ENCODE measurements around the gene SOX11.

SOX11 gene

DNA sequence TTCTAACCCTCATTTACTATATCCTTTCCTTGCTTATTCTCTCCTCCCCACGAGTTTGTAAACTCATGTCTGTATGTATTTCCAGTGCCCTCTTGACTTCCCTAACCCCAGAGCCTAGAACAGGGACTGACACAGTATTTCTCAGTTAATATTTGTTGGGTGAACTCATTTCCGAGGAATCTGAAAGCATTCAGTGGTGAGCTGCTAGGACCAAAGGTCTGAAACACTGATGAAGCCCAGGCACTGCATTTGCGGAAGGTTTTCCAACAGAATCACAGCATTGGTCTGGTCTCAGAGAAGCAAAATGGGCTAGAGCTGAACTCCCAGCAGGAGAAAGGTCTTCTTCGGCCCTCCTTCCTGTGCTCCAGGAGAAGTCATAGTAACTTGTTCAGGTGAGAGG is 56.8 kb downstream of the SOX11 start:
- Mint-ChIP-seq H3K27me3 (peaks cover 1% of the 10 kb centered on the region), H3K4me1 (ENCODE audit: low read depth) (no peaks in the 10 kb centered on the region), H3K9me3 (no peaks in the 10 kb centered on the region), H3K4me3 (no peak overlapping the region), H3K36me3 (ENCODE audit: low read depth) (no peaks in the 10 kb centered on the region), H3K27ac (no peak overlapping the region)
- no peak for DNase-seq

DNA sequence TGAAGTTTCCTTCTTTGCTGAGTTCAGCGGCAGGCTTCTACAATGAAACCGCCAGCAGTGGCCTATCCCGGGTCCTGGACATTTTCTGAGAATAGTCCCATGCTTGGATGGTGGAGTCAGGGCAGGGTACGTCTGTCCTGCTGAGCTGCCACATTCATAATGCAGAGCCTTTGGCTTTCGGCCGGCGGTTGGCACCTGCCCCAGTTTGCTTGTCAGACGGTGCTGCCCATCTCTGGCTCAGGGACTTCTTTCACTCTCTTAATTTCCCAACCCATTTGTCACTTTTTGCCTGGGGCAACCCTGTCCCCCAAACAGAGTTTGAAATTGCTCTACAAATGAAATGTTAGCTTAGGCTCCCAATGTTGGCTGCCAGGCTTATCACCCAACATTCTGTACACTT is 57.2 kb downstream of the SOX11 start:
- H3K36me3 Mint-ChIP-seq (ENCODE audit: low read depth) = no peaks in the 10 kb centered on the region
- DNase-seq = no peak
- peaks cover 2% of the 10 kb centered on the region for H3K27me3 Mint-ChIP-seq
- no peak overlapping the region for H3K4me3 Mint-ChIP-seq
- no peaks in the 10 kb centered on the region for H3K4me1 Mint-ChIP-seq (ENCODE audit: low read depth)
- no peaks in the 10 kb centered on the region for H3K9me3 Mint-ChIP-seq
- no peak overlapping the region for H3K27ac Mint-ChIP-seq

Measured in activated T-cell treated with anti-CD3 and anti-CD28 coated beads, Interleukin-2, amount 50 U/mL, for 24 hours (primary cell).